Neural progenitor cell (in vitro differentiated cells): ENCODE measurements around the gene MYBPH.

Source experiments
- CTCF ChIP-seq: fragments of 200-600 bp; sonication (generic); IDR thresholded peaks from 2 replicates; pipeline ENCODE4 v1.5.1; 2017; ENCODE audit warnings: antibody characterized with exemption, mild to moderate bottlenecking
- EZH2 ChIP-seq: fragments of 200-600 bp; sonication (generic); IDR thresholded peaks from 2 replicates; pipeline ENCODE4 v1.6.1; 2017; ENCODE audit warnings: antibody characterized with exemption, mild to moderate bottlenecking, moderate library complexity

- TF ChIP-seq CTCF (no peak), EZH2 (no peak)
Measured at GRCh38 chr1:203187304-203187685, 11.7 kb upstream of the MYBPH start.
